ENCODE data around the gene STK24.

STK24 gene

GRCh38 chr13:98398581-98398980 is 178.3 kb downstream of the STK24 start:
- no peak for DNase-seq

- no peak for DNase-seq
These were observed 179.0 kb downstream of the STK24 start for GRCh38 chr13:98397861-98398260.

GRCh38 chr13:98397221-98397620 is 179.7 kb downstream of the STK24 start:
- no peak for DNase-seq

GRCh38 chr13:98396071-98396710 is 180.7 kb downstream of the STK24 start:
- DNase-seq, result no peak

Measured in activated naive CD4-positive, alpha-beta T cell treated with Interleukin-2 at 50 U/mL for 16 hours (primary cell).